Uterus (tissue), 2 donors: ENCODE results near the gene PLXDC2.

ENCODE experiments used
- POLR2A ChIP-seq, 2 donors: fragments of 450-650 bp; IDR thresholded peaks; one replicate each; pipeline ENCODE4 v1.6.1; 2016; ENCODE audit warnings: antibody characterized with exemption in 2 of 2, mild to moderate bottlenecking in 1 of 2, moderate library complexity in 1 of 2
- TF ChIP-seq, protein P1 (sequence below), 4 experiments: fragments of 200-600 bp in 2 of 4; fragments of 450-650 bp in 2 of 4; sonication (generic) in 2 of 4; IDR thresholded peaks; one replicate each; pipeline ENCODE4 v1.5.1; 2016 to 2019; ENCODE audit warnings: antibody characterized with exemption in 4 of 4, mild to moderate bottlenecking in 2 of 4, moderate library complexity in 1 of 4

DNA sequence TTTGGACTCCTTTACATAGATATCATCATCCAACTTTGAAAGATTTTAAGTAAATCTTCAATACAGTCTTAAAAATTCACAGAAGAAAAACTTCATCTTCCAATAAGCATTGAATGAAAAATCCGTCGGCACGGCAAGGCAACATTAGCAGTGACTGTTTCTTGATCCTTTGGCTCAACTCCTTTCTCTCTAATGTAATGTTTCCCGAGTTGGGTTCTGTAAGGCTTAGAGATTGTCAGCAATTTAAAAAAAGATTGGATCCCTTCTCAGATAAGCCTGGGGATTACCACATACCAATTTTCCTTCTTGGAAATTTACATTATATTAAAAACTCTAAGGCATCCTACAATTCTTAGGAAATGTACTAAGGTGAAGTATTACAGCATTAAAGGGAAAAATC, 291.8 kb downstream of the PLXDC2 start:
- no peak for TF ChIP-seq POLR2A (IDR thresholded peaks at IDR 0.05)
- TF ChIP-seq, protein P1, sequence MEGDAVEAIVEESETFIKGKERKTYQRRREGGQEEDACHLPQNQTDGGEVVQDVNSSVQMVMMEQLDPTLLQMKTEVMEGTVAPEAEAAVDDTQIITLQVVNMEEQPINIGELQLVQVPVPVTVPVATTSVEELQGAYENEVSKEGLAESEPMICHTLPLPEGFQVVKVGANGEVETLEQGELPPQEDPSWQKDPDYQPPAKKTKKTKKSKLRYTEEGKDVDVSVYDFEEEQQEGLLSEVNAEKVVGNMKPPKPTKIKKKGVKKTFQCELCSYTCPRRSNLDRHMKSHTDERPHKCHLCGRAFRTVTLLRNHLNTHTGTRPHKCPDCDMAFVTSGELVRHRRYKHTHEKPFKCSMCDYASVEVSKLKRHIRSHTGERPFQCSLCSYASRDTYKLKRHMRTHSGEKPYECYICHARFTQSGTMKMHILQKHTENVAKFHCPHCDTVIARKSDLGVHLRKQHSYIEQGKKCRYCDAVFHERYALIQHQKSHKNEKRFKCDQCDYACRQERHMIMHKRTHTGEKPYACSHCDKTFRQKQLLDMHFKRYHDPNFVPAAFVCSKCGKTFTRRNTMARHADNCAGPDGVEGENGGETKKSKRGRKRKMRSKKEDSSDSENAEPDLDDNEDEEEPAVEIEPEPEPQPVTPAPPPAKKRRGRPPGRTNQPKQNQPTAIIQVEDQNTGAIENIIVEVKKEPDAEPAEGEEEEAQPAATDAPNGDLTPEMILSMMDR (IDR thresholded peaks at IDR 0.05) = no peak
